Upper lobe of left lung (tissue), 6 donors: Measurements from ENCODE around the gene CNTNAP2. TPM values are rescaled to one million over a fixed set of nuclear protein-coding genes. Genes with fewer than 3 reads are reported as not detected.
A peak's percentile ranks its signal among the peaks of the same experiment; 100 is the strongest.

Source experiments
- ATAC-seq, 2 donors: fragments of 200-7000 bp; cut with Tn5 transposase; one replicate each; pipeline ENCODE4 v1.9.1; 2022; ENCODE audit warnings: mild to moderate bottlenecking in 2 of 2, moderate library complexity in 2 of 2; ENCODE audit not compliant: low FRiP score in 2 of 2
- DNase-seq, 2 donors: peaks; one replicate each; pipeline ENCODE4 v3.0.0-alpha.2; 2019 to 2020
- H3K27ac ChIP-seq, 4 donors: fragments of 200-600 bp; sonication (generic); one replicate each; pipeline ENCODE4 v1.5.1; 2016 to 2019
- H3K27me3 ChIP-seq, 4 donors: fragments of 200-600 bp; sonication (generic); one replicate each; pipeline ENCODE4 v1.5.1; 2017 to 2019
- H3K36me3 ChIP-seq, 4 donors: fragments of 200-600 bp; sonication (generic); one replicate each; pipeline ENCODE4 v1.5.1; 2016 to 2019
- H3K4me1 ChIP-seq, 4 donors: fragments of 200-600 bp; sonication (generic); one replicate each; pipeline ENCODE4 v1.5.1; 2018 to 2019
- H3K4me3 ChIP-seq, 4 donors: fragments of 200-600 bp; sonication (generic); one replicate each; pipeline ENCODE4 v1.5.1; 2017 to 2019; ENCODE audit warnings: mild to moderate bottlenecking in 2 of 4, moderate library complexity in 1 of 4
- H3K9me3 ChIP-seq, 4 donors: fragments of 200-600 bp; sonication (generic); one replicate each; pipeline ENCODE4 v1.5.1; 2018 to 2019
- EP300 ChIP-seq, 4 donors: sonication (generic); formaldehyde crosslinking; IDR thresholded peaks; one replicate each; pipeline ENCODE4 v1.5.1; 2017; ENCODE audit warnings: antibody characterized with exemption in 4 of 4, control low read depth in 2 of 4
- POLR2A ChIP-seq, 4 donors: fragments of 450-650 bp; IDR thresholded peaks; one replicate each; pipeline ENCODE4 v1.5.1; 2016 to 2017; ENCODE audit warnings: antibody characterized with exemption in 4 of 4, mild to moderate bottlenecking in 2 of 4
- POLR2AphosphoS5 ChIP-seq, 2 donors: sonication (generic); formaldehyde crosslinking; IDR thresholded peaks; one replicate each; pipeline ENCODE4 v1.5.1; 2017; ENCODE audit warnings: antibody characterized with exemption in 2 of 2
- WGBS, 2 donors: methylation state at CpG; one replicate each; pipeline ENCODE4 v1.1.5; 2017 to 2018; 5-methylcytosine and 5-hydroxymethylcytosine counted together
- total RNA-seq, 6 donors: library from RNA; depleted of rRNA in 4 of 6; stranded (reverse); fragments of >200 nt in 4 of 6; gene quantifications; one replicate each; pipeline versions ENCODE4 v1.1.0 to v1.2.1, GENCODE V29; 2016 to 2021
- TF ChIP-seq, protein P1 (sequence below), 6 experiments: fragments of 450-650 bp in 4 of 6; fragments of 200-600 bp in 2 of 6; sonication (generic) in 2 of 6; IDR thresholded peaks; one replicate each; pipeline ENCODE4 v1.5.1; 2016 to 2019; ENCODE audit warnings: antibody characterized with exemption in 6 of 6
- donor health status: DM: no; HTN: no; CAD: no; lungs with moderate emphysema.
- donor health status: DM: no; HTN: yes; CAD: no; lungs with severe emphysema.

CNTNAP2 gene
- total RNA-seq, 6 donors from 2014 or later = 0.06 to 1.0 (median 0.37) TPM

GRCh38 chr7:147540743-147541142 is 1424.1 kb downstream of the CNTNAP2 start:
- no peaks in the 10 kb centered on the region for H3K4me1 ChIP-seq
- no peaks in the 10 kb centered on the region for H3K36me3 ChIP-seq
- no peaks in the 10 kb centered on the region for H3K27me3 ChIP-seq
- no peak for TF ChIP-seq POLR2A (IDR thresholded peaks at IDR 0.05)
- TF ChIP-seq, protein P1, sequence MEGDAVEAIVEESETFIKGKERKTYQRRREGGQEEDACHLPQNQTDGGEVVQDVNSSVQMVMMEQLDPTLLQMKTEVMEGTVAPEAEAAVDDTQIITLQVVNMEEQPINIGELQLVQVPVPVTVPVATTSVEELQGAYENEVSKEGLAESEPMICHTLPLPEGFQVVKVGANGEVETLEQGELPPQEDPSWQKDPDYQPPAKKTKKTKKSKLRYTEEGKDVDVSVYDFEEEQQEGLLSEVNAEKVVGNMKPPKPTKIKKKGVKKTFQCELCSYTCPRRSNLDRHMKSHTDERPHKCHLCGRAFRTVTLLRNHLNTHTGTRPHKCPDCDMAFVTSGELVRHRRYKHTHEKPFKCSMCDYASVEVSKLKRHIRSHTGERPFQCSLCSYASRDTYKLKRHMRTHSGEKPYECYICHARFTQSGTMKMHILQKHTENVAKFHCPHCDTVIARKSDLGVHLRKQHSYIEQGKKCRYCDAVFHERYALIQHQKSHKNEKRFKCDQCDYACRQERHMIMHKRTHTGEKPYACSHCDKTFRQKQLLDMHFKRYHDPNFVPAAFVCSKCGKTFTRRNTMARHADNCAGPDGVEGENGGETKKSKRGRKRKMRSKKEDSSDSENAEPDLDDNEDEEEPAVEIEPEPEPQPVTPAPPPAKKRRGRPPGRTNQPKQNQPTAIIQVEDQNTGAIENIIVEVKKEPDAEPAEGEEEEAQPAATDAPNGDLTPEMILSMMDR (IDR thresholded peaks at IDR 0.05) = no peak
- TF ChIP-seq EP300 (IDR thresholded peaks at IDR 0.05) = no peak
- no peak for TF ChIP-seq POLR2AphosphoS5 (IDR thresholded peaks at IDR 0.05)
- ATAC-seq (no peak), DNase-seq (no peak)
- H3K27ac ChIP-seq = no peak overlapping the region
- H3K9me3 ChIP-seq = no peaks in the 10 kb centered on the region
- no peak overlapping the region for H3K4me3 ChIP-seq
- 90 to 92% methylated on average over 6 of the region's 6 CpGs for WGBS, 2 donors

DNA sequence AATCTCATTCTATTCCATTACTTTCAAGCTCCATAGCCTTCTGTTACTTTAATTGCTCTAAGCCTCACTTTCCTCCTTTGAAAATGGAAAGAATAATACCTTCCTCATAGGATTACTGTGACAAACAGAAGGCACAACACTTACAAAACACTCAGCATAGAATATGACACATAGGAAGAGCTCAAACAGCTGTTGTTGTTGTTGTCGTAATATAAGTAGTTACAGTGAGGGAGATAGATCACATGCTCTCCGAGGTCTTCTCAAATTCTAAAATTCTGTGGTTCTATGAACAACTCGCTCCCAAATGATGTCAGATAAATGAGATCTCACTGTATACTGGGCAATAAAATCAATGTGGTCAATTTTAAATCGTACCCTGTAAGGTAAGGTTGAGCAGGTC is 1424.7 kb downstream of the CNTNAP2 start:
- no peak overlapping the region for H3K27ac ChIP-seq
- H3K36me3 ChIP-seq = no peaks in the 10 kb centered on the region
- no peak for DNase-seq
- H3K27me3 ChIP-seq = no peaks in the 10 kb centered on the region
- H3K9me3 ChIP-seq = no peaks in the 10 kb centered on the region
- no peak overlapping the region for H3K4me3 ChIP-seq
- WGBS, 2 donors = 64 to 72% methylated on average over 4 of the region's 4 CpGs
- ATAC-seq = no peak
- no peaks in the 10 kb centered on the region for H3K4me1 ChIP-seq
- TF ChIP-seq POLR2A (IDR thresholded peaks at IDR 0.05) = no peak
- no peak for TF ChIP-seq POLR2AphosphoS5 (IDR thresholded peaks at IDR 0.05)
- TF ChIP-seq, protein P1 (IDR thresholded peaks at IDR 0.05) = no peak
- TF ChIP-seq EP300 (IDR thresholded peaks at IDR 0.05) = no peak

DNA sequence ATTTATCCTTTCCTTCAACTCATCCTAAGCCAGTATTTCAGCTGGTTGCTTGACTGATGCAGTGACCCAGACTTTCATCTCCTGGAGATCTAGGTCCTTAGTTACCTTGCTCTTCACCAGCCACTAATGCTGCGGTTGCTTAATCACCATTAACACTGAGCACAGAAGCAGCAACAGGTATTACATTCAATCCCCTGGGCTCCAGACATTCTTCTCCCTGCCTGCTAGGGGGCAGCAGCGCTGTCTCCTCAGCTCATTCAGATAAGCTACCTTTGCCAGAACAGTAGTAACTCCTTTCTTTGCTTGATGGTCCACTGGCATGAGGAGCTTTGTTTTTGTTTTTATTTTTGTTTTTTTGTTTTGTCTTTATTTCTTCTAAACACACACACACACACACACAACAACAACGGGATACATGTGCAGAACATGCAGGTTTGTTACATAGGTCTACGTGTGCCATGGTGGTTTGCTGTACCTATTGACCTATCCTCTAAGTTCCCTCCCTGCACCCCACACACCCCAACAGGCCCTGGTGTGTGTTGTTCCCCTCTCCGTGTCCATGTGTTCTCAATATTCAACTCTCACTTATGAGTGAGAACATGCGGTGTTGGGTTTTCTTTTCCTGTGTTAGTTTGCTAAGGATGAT is 1430.8 kb downstream of the CNTNAP2 start:
- peak in 1 of 2 donors; percentile 22 for DNase-seq
- whole genome bisulfite sequencing, 2 donors = 75 to 77% methylated on average over 6 of the region's 6 CpGs

DNA sequence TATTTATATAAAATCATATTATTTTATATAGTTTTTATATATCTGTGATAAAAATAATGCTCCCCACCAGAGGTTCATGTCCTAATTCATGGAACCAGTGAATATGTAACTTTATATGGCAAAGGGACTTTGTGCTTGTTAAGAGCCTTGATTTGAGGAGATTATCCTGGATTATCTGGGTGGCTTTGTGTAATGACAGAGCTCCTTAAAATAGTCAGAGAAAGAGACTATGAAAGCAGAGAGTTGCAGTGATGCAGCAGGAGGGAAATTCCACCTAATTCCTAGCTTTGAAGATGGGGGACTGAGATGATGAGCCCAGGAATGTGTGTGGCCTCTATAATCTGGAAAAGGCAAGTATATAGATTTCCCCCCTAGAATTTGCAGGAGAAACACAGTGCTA is 1439.7 kb downstream of the CNTNAP2 start:
- Histone ChIP-seq H3K9me3 (no peaks in the 10 kb centered on the region), H3K4me3 (no peak overlapping the region), H3K27me3 (no peaks in the 10 kb centered on the region), H3K36me3 (no peaks in the 10 kb centered on the region), H3K27ac (no peak overlapping the region), H3K4me1 (no peaks in the 10 kb centered on the region)
- DNase-seq (no peak), ATAC-seq (no peak)
- TF ChIP-seq POLR2AphosphoS5 (IDR thresholded peaks at IDR 0.05) = no peak
- TF ChIP-seq, protein P1 (IDR thresholded peaks at IDR 0.05) = no peak
- TF ChIP-seq EP300 (IDR thresholded peaks at IDR 0.05) = no peak
- TF ChIP-seq POLR2A (IDR thresholded peaks at IDR 0.05) = no peak

More for the DNA sequence above, 1430.8 kb downstream of the CNTNAP2 start:
- Histone ChIP-seq H3K27ac (no peak overlapping the region), H3K4me3 (no peak overlapping the region), H3K4me1 (no peaks in the 10 kb centered on the region), H3K36me3 (no peaks in the 10 kb centered on the region), H3K9me3 (no peaks in the 10 kb centered on the region), H3K27me3 (no peaks in the 10 kb centered on the region)
- ATAC-seq = peak in 1 of 2 donors; percentile 39
- TF ChIP-seq, protein P1 (IDR thresholded peaks at IDR 0.05) = peak in 4 of 6 experiments; percentile 13 to 38 (median 14)
- no peak for TF ChIP-seq POLR2AphosphoS5 (IDR thresholded peaks at IDR 0.05)
- TF ChIP-seq EP300 (IDR thresholded peaks at IDR 0.05) = no peak
- TF ChIP-seq POLR2A (IDR thresholded peaks at IDR 0.05) = no peak

GRCh38 chr7:147563669-147564068 is 1447.1 kb downstream of the CNTNAP2 start:
- Histone ChIP-seq H3K4me1 (no peaks in the 10 kb centered on the region), H3K36me3 (no peaks in the 10 kb centered on the region), H3K9me3 (no peaks in the 10 kb centered on the region), H3K27me3 (no peaks in the 10 kb centered on the region), H3K4me3 (no peak overlapping the region), H3K27ac (no peak overlapping the region)
- ATAC-seq = no peak
- 74 to 77% methylated on average over 1 of the region's 1 CpG for WGBS, 2 donors
- TF ChIP-seq POLR2AphosphoS5 (IDR thresholded peaks at IDR 0.05) (no peak), POLR2A (IDR thresholded peaks at IDR 0.05) (no peak), EP300 (IDR thresholded peaks at IDR 0.05) (no peak)
- TF ChIP-seq, protein P1 (IDR thresholded peaks at IDR 0.05) = no peak
- no peak for DNase-seq
